OCI-LY7 (cell line): Measurements from ENCODE around the gene LRRC46.

Experiments
- CTCF ChIP-seq: fragments of 200-600 bp; sonication (generic); conservative IDR thresholded peaks from 2 replicates; pipeline ENCODE4 v1.5.1; 2014; ENCODE audit warnings: mild to moderate bottlenecking, antibody characterized with exemption, low read length, moderate library complexity, mixed read lengths
- EZH2phosphoT487 ChIP-seq: fragments of 200-600 bp; sonication (generic); IDR thresholded peaks from 2 replicates; pipeline ENCODE4 v1.6.1; 2018; ENCODE audit warnings: low read depth, borderline replicate concordance, mild to moderate bottlenecking, mixed run types, antibody characterized with exemption, low read length, moderate library complexity, mixed read lengths

- no peak for TF ChIP-seq CTCF
- no peak for TF ChIP-seq EZH2phosphoT487
These were observed 47.6 kb downstream of the LRRC46 start for GRCh38 chr17:47879028-47879585.
